K562 (cell line): Measurements from ENCODE around the gene DAB1. TPM values are rescaled to one million over a fixed set of nuclear protein-coding genes. Genes with fewer than 3 reads are reported as not detected.

Experiments used
- ATAC-seq: fragments of 200-7000 bp; cut with Tn5 transposase; 3 replicates; pipeline ENCODE4 v1.9.1; 2020; ENCODE audit warnings: moderate library complexity
- BruUV-seq: library from RNA; stranded (reverse); fragments of 400-500 nt; replicated peaks from 2 replicates; lab custom pipeline; 2021; lab: Mats Ljungman, UMichigan
- CTCF ChIA-PET: fragments of 300-600 bp; formaldehyde crosslinking; extraction: SDS; loops from one replicate; lab custom pipeline; 2021; ENCODE audit warnings: low intra/inter-chr PET ratio; lab: Yijun Ruan, JAX
- POLR2A ChIA-PET: fragments of 300-600, 350-650 bp; sonication (Branson Sonifier 250); formaldehyde crosslinking; extraction: SDS; loops from one replicate; lab custom pipeline; 2021; ENCODE audit warnings: antibody characterized with exemption, inconsistent platforms; lab: Yijun Ruan, JAX
- DNase-seq, 4 experiments: peaks; one replicate each; pipeline versions ENCODE4 v3.0.0 to v3.0.0-alpha.2; 2011 to 2018; ENCODE audit warnings: low spot score in 3 of 4, mixed read lengths in 3 of 4; ENCODE audit errors: extremely low read depth in 1 of 4
- FAIRE-seq: peaks from 2 replicates; lab custom pipeline; 2011; peaks lifted over from hg19 to GRCh38; lab: Jason Lieb, UNC
- H2AFZ ChIP-seq: 2 replicates; pipeline ENCODE4 v1.6.0; 2011; ENCODE audit warnings: low read depth, low read length, control low read depth, inconsistent platforms
- H3K27ac ChIP-seq: fragments of 200-600 bp; 3 replicates; pipeline ENCODE4 v1.8.0; 2011; ENCODE audit warnings: low read depth, mild to moderate bottlenecking, control low read depth, inconsistent platforms, low read length, moderate library complexity, mixed read lengths; ENCODE audit errors: extremely low read depth
- H3K27me3 ChIP-seq, 2 experiments: fragments of 300-600 bp in 1 of 2; 2 replicates in 1 of 2; 3 replicates in 1 of 2; pipeline versions ENCODE4 v1.6.0 to v1.8.0; 2011; ENCODE audit warnings: inconsistent platforms in 2 of 2, low read length in 2 of 2, mild to moderate bottlenecking in 1 of 2, mixed read lengths in 1 of 2, moderate library complexity in 1 of 2; ENCODE audit not compliant: control insufficient read depth in 2 of 2, insufficient read depth in 2 of 2
- H3K36me3 ChIP-seq: fragments of 300-600 bp; 3 replicates; pipeline ENCODE4 v1.8.0; 2011; ENCODE audit warnings: mild to moderate bottlenecking, low read length, inconsistent platforms; ENCODE audit not compliant: control insufficient read depth, insufficient read depth
- H3K4me1 ChIP-seq, 2 experiments: fragments of 200-600 bp in 1 of 2; replicated peaks in 1 of 2; 2 replicates in 1 of 2; 3 replicates in 1 of 2; pipeline versions ENCODE4 v1.5.1 to v1.8.0; 2011; ENCODE audit warnings: inconsistent platforms in 2 of 2, low read length in 2 of 2, mild to moderate bottlenecking in 1 of 2, mixed read lengths in 1 of 2, moderate library complexity in 1 of 2; ENCODE audit not compliant: control insufficient read depth in 2 of 2, insufficient read depth in 2 of 2
- H3K4me2 ChIP-seq: 2 replicates; pipeline ENCODE4 v1.6.1; 2011; ENCODE audit warnings: low read length, control low read depth, inconsistent platforms, mixed read lengths; ENCODE audit not compliant: insufficient read depth
- H3K4me3 ChIP-seq: fragments of 200-600 bp; sonication (generic), shearing (Covaris generic); 2 replicates; pipeline ENCODE4 v1.5.1; 2016; ENCODE audit warnings: control low read depth, inconsistent platforms
- H3K79me2 ChIP-seq: fragments of 200-600 bp; 3 replicates; pipeline ENCODE4 v1.8.0; 2011; ENCODE audit warnings: low read length, inconsistent platforms; ENCODE audit not compliant: control insufficient read depth, insufficient read depth
- H3K9ac ChIP-seq, 2 experiments: 2 replicates each; pipeline versions ENCODE4 v1.6.0 to v1.6.1; 2011; ENCODE audit warnings: low read depth in 2 of 2, low read length in 2 of 2, control low read depth in 1 of 2, inconsistent platforms in 1 of 2, mild to moderate bottlenecking in 1 of 2, mixed read lengths in 1 of 2; ENCODE audit not compliant: insufficient read depth in 1 of 2
- H3K9me1 ChIP-seq: one replicate; pipeline ENCODE4 v1.6.0; 2011; ENCODE audit warnings: inconsistent platforms, mild to moderate bottlenecking, low read length, moderate library complexity; ENCODE audit not compliant: control insufficient read depth, insufficient read depth
- H3K9me3 ChIP-seq: replicated peaks from 2 replicates; pipeline ENCODE4 v1.5.1; 2011; ENCODE audit warnings: low read depth, low read length, inconsistent platforms; ENCODE audit not compliant: control insufficient read depth, insufficient read depth
- H4K20me1 ChIP-seq: replicated peaks from 2 replicates; pipeline ENCODE4 v1.6.1; 2011; ENCODE audit warnings: low read length, inconsistent platforms, mixed read lengths; ENCODE audit not compliant: control insufficient read depth, insufficient read depth
- FOXJ2 ChIP-seq: fragments of 200-800 bp; sonication (Bioruptor generic); IDR thresholded peaks from 2 replicates; pipeline ENCODE4 v1.6.1; 2016; ENCODE audit warnings: missing genetic modification characterization, missing compliant biosample characterization
- SPI1 ChIP-seq: IDR thresholded peaks from 2 replicates; pipeline ENCODE4 v1.6.1; 2011; ENCODE audit warnings: low read depth, low read length, control low read depth, borderline replicate concordance
- THRB ChIP-seq: fragments of 450-650 bp; formaldehyde crosslinking; conservative IDR thresholded peaks from 2 replicates; pipeline ENCODE4 v1.4.0; 2022; ENCODE audit warnings: mild to moderate bottlenecking, missing genetic modification characterization
- ZNF282 ChIP-seq: sonication (generic); formaldehyde crosslinking; IDR thresholded peaks from 2 replicates; pipeline ENCODE4 v1.8.1; 2023; ENCODE audit warnings: missing genetic modification reagents
- ZNF740 ChIP-seq, 3 experiments: fragments of 200-800 bp in 1 of 3; sonication (Bioruptor generic) in 1 of 3; sonication (generic) in 1 of 3; formaldehyde crosslinking in 1 of 3; IDR thresholded peaks; 2 replicates each; pipeline versions ENCODE4 v1.6.1 to v1.8.0; 2016 to 2022; ENCODE audit warnings: mild to moderate bottlenecking in 2 of 3, missing compliant biosample characterization in 2 of 3, missing genetic modification characterization in 2 of 3, missing genetic modification reagents in 1 of 3
- ZNF766 ChIP-seq: fragments of 200-800 bp; sonication (Bioruptor generic); conservative IDR thresholded peaks from 2 replicates; pipeline ENCODE4 v1.6.1; 2016; ENCODE audit warnings: missing genetic modification characterization, missing compliant biosample characterization
- WGBS: fragments of 100-300 bp; shearing (Covaris generic); methylation state at CpG from one replicate; pipeline ENCODE4 v1.1.6; 2016; ENCODE audit warnings: low coverage, mixed read lengths; ENCODE audit not compliant: insufficient coverage; ENCODE audit errors: missing lambda C conversion rate; 5-methylcytosine and 5-hydroxymethylcytosine counted together
- in situ Hi-C: fragments of 300-500 bp; cut with MboI; formaldehyde crosslinking; loops from 4 replicates; pipeline ENCODE4 v1.15.0; 2018; ENCODE audit warnings: inconsistent platforms, mixed read lengths
- intact Hi-C: fragments of 100-400 bp; cut with micrococcal nuclease; formaldehyde crosslinking; loops from 2 replicates; pipeline ENCODE4 v1.14.2; 2022
- polyA plus RNA-seq, 8 experiments: library from polyadenylated mRNA; depleted of rRNA in 4 of 8; stranded (reverse) in 5 of 8; unstranded in 3 of 8; fragments of >200 nt; fragmentation: Nextera tagmentation in 2 of 8; fragmentation: Illumina TruSeq in 1 of 8; extraction: Ambion mirVana in 2 of 8; extraction: Trizol in 1 of 8; gene quantifications; 2 replicates each; pipeline versions ENCODE4 v1.2.1 to v1.2.3, GENCODE V29; 2011 to 2014; ENCODE audit warnings: inconsistent platforms in 1 of 8, missing spikeins in 1 of 8
- total RNA-seq, 7 experiments: library from RNA; depleted of rRNA in 6 of 7; stranded (reverse); fragments of >200 nt in 6 of 7; fragmentation: Illumina TruSeq in 2 of 7; extraction: Trizol in 2 of 7; gene quantifications; 2 replicates each; pipeline versions ENCODE4 v1.2.1 to v1.2.3, GENCODE V29; 2011 to 2021; ENCODE audit warnings: low replicate concordance in 1 of 7
- TF ChIP-seq, protein P1 (sequence below): sonication (generic); formaldehyde crosslinking; IDR thresholded peaks from 2 replicates; pipeline ENCODE4 v1.8.1; 2023; ENCODE audit warnings: mild to moderate bottlenecking, missing genetic modification reagents

Gene DAB1
- total and polyA plus RNA-seq, 9 of the 15 experiments (the other 6 are each of a cell fraction or from before 2014, with no cell fraction given) = not detected

DNA sequence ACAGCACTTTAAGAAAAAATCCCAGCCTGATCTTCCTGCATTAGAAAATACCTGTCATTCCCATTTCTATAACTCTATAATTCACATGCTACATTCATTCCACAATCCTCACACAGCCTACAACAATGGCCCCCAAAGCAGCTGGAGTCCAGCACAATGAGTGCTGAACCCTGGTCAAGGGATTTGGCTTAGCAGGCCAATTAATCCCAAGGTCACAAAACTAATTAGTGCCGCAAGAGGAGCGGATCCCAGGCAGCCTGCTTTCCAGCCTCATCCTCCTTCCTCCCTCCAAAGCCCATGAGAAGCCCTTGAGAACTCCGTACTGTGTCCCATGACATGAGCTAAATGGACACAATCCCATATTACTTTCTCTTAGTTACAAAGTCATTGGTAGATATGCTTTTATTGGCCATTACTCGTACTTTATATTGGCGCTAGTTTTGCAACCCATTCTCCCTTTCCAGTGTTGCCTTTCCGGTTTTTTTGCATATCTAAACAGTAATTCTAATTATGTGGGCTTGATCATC lies 94.8 kb downstream of the DAB1 start:
- no peak for DNase-seq
- no peak overlapping the region for H3K9ac ChIP-seq
- H3K4me1 ChIP-seq = no peaks in the 10 kb centered on the region
- no peak overlapping the region for H2AFZ ChIP-seq
- ChIA-PET CTCF (no interaction called here), POLR2A (no interaction called here)
- peaks cover 0 to 4% of the 10 kb centered on the region in 2 experiments; a peak in 3 of 5 replicates for H3K27me3 ChIP-seq
- no peak for TF ChIP-seq ZNF282
- TF ChIP-seq SPI1 = no peak
- no peak for TF ChIP-seq ZNF740 (CRISPR knock-in tag; IDR thresholded peaks at IDR 0.05)
- TF ChIP-seq ZNF740 (tag; IDR thresholded peaks at IDR 0.05) = no peak
- TF ChIP-seq ZNF766 (CRISPR knock-in tag) = no peak
- no peak for TF ChIP-seq FOXJ2 (tag)
- TF ChIP-seq THRB (CRISPR knock-in tag) = no peak
- TF ChIP-seq, protein P1, sequence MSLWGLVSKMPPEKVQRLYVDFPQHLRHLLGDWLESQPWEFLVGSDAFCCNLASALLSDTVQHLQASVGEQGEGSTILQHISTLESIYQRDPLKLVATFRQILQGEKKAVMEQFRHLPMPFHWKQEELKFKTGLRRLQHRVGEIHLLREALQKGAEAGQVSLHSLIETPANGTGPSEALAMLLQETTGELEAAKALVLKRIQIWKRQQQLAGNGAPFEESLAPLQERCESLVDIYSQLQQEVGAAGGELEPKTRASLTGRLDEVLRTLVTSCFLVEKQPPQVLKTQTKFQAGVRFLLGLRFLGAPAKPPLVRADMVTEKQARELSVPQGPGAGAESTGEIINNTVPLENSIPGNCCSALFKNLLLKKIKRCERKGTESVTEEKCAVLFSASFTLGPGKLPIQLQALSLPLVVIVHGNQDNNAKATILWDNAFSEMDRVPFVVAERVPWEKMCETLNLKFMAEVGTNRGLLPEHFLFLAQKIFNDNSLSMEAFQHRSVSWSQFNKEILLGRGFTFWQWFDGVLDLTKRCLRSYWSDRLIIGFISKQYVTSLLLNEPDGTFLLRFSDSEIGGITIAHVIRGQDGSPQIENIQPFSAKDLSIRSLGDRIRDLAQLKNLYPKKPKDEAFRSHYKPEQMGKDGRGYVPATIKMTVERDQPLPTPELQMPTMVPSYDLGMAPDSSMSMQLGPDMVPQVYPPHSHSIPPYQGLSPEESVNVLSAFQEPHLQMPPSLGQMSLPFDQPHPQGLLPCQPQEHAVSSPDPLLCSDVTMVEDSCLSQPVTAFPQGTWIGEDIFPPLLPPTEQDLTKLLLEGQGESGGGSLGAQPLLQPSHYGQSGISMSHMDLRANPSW (CRISPR knock-in tag) = no peak
- ATAC-seq = no peak
- H3K27ac ChIP-seq = no peak overlapping the region
- BruUV-seq = no TSS peak
- no peaks in the 10 kb centered on the region for H3K79me2 ChIP-seq
- FAIRE-seq = no peak
- 0% methylated on average over 6 of the region's 6 CpGs for WGBS
- intact Hi-C loops (no loop called here), in situ Hi-C loops (no loop called here)
- no peaks in the 10 kb centered on the region for H3K36me3 ChIP-seq
- no peaks in the 10 kb centered on the region for H3K9me1 ChIP-seq
- no peak overlapping the region for H3K4me2 ChIP-seq
- no peaks in the 10 kb centered on the region for H3K9me3 ChIP-seq
- H3K4me3 ChIP-seq = no peak overlapping the region
- H4K20me1 ChIP-seq = no peaks in the 10 kb centered on the region
